B cell (primary cell): Measurements from ENCODE around the gene TGFBR2. TPM values are rescaled to one million over a fixed set of nuclear protein-coding genes. Genes with fewer than 3 reads are reported as not detected.

Experiments
- ATAC-seq: fragments of 200-7000 bp; cut with Tn5 transposase; one replicate; pipeline ENCODE4 v1.10.0; 2021; ENCODE audit warnings: low read depth, mild to moderate bottlenecking, moderate number of reproducible peaks, moderate library complexity
- CTCF ChIA-PET: fragments of 350-600 bp; sonication (Branson Sonifier 250); formaldehyde crosslinking; loops from one replicate; lab custom pipeline; 2021; ENCODE audit warnings: antibody characterized with exemption, inconsistent platforms; lab: Charles Lee
- POLR2A ChIA-PET: fragments of 350-600 bp; sonication (Branson Sonifier 250); formaldehyde crosslinking; loops from one replicate; lab custom pipeline; 2021; ENCODE audit warnings: antibody characterized with exemption; lab: Charles Lee
- DNase-seq: peaks from one replicate; pipeline ENCODE4 v3.0.0; 2013
- H2AFZ ChIP-seq: 2 replicates; pipeline ENCODE4 v1.6.1; 2012; ENCODE audit warnings: mild to moderate bottlenecking, low read depth, low read length; ENCODE audit not compliant: insufficient read depth, poor library complexity, severe bottlenecking
- H3K27ac ChIP-seq, 2 donors: 1 replicate in 1 of 2; 2 replicates in 1 of 2; pipeline ENCODE4 v1.5.1; 2012 to 2013; ENCODE audit warnings: low read length in 2 of 2, mild to moderate bottlenecking in 2 of 2, moderate library complexity in 1 of 2
- H3K27me3 ChIP-seq, 4 experiments: fragments of 200-600 bp in 1 of 4; sonication (generic) in 1 of 4; replicated peaks in 1 of 4; 1 replicate in 2 of 4; 2 replicates in 2 of 4; pipeline versions ENCODE4 v1.6.1 to v1.7.0; 2013 to 2016; ENCODE audit warnings: low read length in 3 of 4, mild to moderate bottlenecking in 2 of 4, mixed read lengths in 1 of 4, moderate library complexity in 1 of 4; ENCODE audit not compliant: insufficient read depth in 4 of 4, control insufficient read depth in 3 of 4; ENCODE audit errors: control extremely low read depth in 1 of 4
- H3K36me3 ChIP-seq, 2 experiments: replicated peaks in 1 of 2; 1 replicate in 1 of 2; 2 replicates in 1 of 2; pipeline versions ENCODE4 v1.6.1 to v1.7.1; 2013; ENCODE audit warnings: low read length in 1 of 2; ENCODE audit not compliant: insufficient read depth in 2 of 2, control insufficient read depth in 1 of 2; ENCODE audit errors: control extremely low read depth in 1 of 2, extremely low read depth in 1 of 2
- H3K4me1 ChIP-seq, 2 donors: fragments of 200-600 bp in 1 of 2; sonication (generic) in 1 of 2; 1 replicate in 1 of 2; 2 replicates in 1 of 2; pipeline versions ENCODE4 v1.5.1 to v1.6.1; 2013 to 2017; ENCODE audit warnings: low read length in 2 of 2; ENCODE audit not compliant: control insufficient read depth in 2 of 2, insufficient read depth in 2 of 2
- H3K4me2 ChIP-seq: replicated peaks from 2 replicates; pipeline ENCODE3; 2012; ENCODE audit warnings: mild to moderate bottlenecking, low read depth, low read length; ENCODE audit not compliant: poor library complexity, severe bottlenecking
- H3K4me3 ChIP-seq, 5 experiments: fragments of 200-600 bp in 1 of 5; sonication (generic) in 1 of 5; 1 replicate in 3 of 5; 2 replicates in 2 of 5; pipeline versions ENCODE4 v1.5.1 to v1.7.0; 2011 to 2016; ENCODE audit warnings: low read length in 4 of 5, mild to moderate bottlenecking in 4 of 5, low read depth in 2 of 5, control low read depth in 1 of 5, moderate library complexity in 1 of 5; ENCODE audit not compliant: insufficient read depth in 1 of 5; ENCODE audit errors: control extremely low read depth in 1 of 5, extremely low read depth in 1 of 5
- H3K79me2 ChIP-seq: fragments of 200-600 bp; sonication (generic); one replicate; pipeline ENCODE4 v1.6.0; 2016; ENCODE audit warnings: low read length; ENCODE audit not compliant: control insufficient read depth, insufficient read depth
- H3K9ac ChIP-seq: fragments of 200-600 bp; sonication (generic); 2 replicates; pipeline ENCODE4 v1.6.1; 2017; ENCODE audit warnings: mild to moderate bottlenecking, low read length, moderate library complexity
- H3K9me3 ChIP-seq, 3 donors: one replicate each; pipeline versions ENCODE4 v1.6.1 to v1.7.1; 2013; ENCODE audit warnings: low read length in 2 of 3; ENCODE audit not compliant: control insufficient read depth in 2 of 3, insufficient read depth in 1 of 3; ENCODE audit errors: control extremely low read depth in 1 of 3
- H4K20me1 ChIP-seq: 2 replicates; pipeline ENCODE4 v1.6.0; 2012; ENCODE audit warnings: mild to moderate bottlenecking, low read length; ENCODE audit not compliant: insufficient read depth, control insufficient read depth, poor library complexity, severe bottlenecking
- H3K27ac Mint-ChIP-seq: one replicate; pipeline ENCODE4 v1.8.0; 2021; ENCODE audit warnings: mixed read lengths
- H3K27me3 Mint-ChIP-seq: one replicate; pipeline ENCODE4 v1.8.0; 2021; ENCODE audit warnings: mixed read lengths
- H3K4me1 Mint-ChIP-seq: one replicate; pipeline ENCODE4 v1.8.0; 2021; ENCODE audit warnings: mixed read lengths
- H3K4me3 Mint-ChIP-seq: one replicate; pipeline ENCODE4 v1.8.0; 2021; ENCODE audit warnings: mixed read lengths
- H3K9me3 Mint-ChIP-seq: one replicate; pipeline ENCODE4 v1.8.0; 2022; ENCODE audit warnings: mixed read lengths; ENCODE audit not compliant: insufficient read depth
- EZH2 ChIP-seq: IDR thresholded peaks from 2 replicates; pipeline ENCODE4 v1.6.1; 2012; ENCODE audit warnings: borderline replicate concordance, low read depth, mild to moderate bottlenecking, moderate library complexity, low read length; ENCODE audit not compliant: insufficient read depth, poor library complexity, severe bottlenecking
- WGBS: methylation state at CpG from one replicate; pipeline ENCODE4 v1.1.5; 2013; ENCODE audit warnings: missing lambda C conversion rate; ENCODE audit not compliant: insufficient coverage; 5-methylcytosine and 5-hydroxymethylcytosine counted together
- intact Hi-C: fragments of 100-400 bp; cut with micrococcal nuclease; formaldehyde crosslinking; loops from one replicate; pipeline ENCODE4 v1.10.0; 2022
- polyA plus RNA-seq: library from polyadenylated mRNA; depleted of rRNA; stranded (reverse); fragments of >200 nt; gene quantifications from 2 replicates; pipeline ENCODE4 v1.2.3, GENCODE V29; 2012
- total RNA-seq, 2 donors: library from RNA; stranded (reverse); fragments of 120-200 nt in 1 of 2; gene quantifications; 1 replicate in 1 of 2; 2 replicates in 1 of 2; pipeline versions ENCODE4 v1.2.3 to v1.2.4, GENCODE V29; 2013 to 2022
- TF ChIP-seq, protein P1 (sequence below): fragments of 200-600 bp; IDR thresholded peaks from one replicate; pipeline ENCODE4 v1.8.0; 2022; ENCODE audit warnings: antibody characterized with exemption, mild to moderate bottlenecking

TGFBR2 gene
- total and polyA plus RNA-seq, 2 donors (not counting 1 experiment from before 2014, with no cell fraction given), result 68.7 to 189 TPM

- no peak for TF ChIP-seq EZH2
- TF ChIP-seq, protein P1, sequence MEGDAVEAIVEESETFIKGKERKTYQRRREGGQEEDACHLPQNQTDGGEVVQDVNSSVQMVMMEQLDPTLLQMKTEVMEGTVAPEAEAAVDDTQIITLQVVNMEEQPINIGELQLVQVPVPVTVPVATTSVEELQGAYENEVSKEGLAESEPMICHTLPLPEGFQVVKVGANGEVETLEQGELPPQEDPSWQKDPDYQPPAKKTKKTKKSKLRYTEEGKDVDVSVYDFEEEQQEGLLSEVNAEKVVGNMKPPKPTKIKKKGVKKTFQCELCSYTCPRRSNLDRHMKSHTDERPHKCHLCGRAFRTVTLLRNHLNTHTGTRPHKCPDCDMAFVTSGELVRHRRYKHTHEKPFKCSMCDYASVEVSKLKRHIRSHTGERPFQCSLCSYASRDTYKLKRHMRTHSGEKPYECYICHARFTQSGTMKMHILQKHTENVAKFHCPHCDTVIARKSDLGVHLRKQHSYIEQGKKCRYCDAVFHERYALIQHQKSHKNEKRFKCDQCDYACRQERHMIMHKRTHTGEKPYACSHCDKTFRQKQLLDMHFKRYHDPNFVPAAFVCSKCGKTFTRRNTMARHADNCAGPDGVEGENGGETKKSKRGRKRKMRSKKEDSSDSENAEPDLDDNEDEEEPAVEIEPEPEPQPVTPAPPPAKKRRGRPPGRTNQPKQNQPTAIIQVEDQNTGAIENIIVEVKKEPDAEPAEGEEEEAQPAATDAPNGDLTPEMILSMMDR, result no peak
- H3K27ac ChIP-seq, result peak overlapping the region; percentile 19 to 89
- Mint-ChIP-seq H3K27ac (peak overlapping the region; percentile 82), H3K4me3 (peak overlapping the region; percentile 47), H3K9me3 (no peaks in the 10 kb centered on the region), H3K27me3 (no peaks in the 10 kb centered on the region), H3K4me1 (peaks cover 94% of the 10 kb centered on the region)
- peak overlapping the region; percentile 55 for H3K4me2 ChIP-seq
- 100% methylated on average over 1 of the region's 1 CpG for WGBS
- intact Hi-C loops, result no loop called here
- H3K9ac ChIP-seq, result no peak overlapping the region
- H3K27me3 ChIP-seq, result no peaks in the 10 kb centered on the region
- CTCF ChIA-PET, result interaction anchor here (1.2 to 5.3 kb wide), 3 partner anchors 10 to 424 kb away, joined by 3 to 19 read pairs (median 4); no protein-coding TSS in a partner anchor
- DNase-seq, result no peak
- H3K4me3 ChIP-seq, result peak overlapping the region in 1 of 5 experiments; percentile 10
- peaks cover 23% of the 10 kb centered on the region for H4K20me1 ChIP-seq
- no peaks in the 10 kb centered on the region for H3K9me3 ChIP-seq
- H2AFZ ChIP-seq, result no peak overlapping the region
- peaks cover 95 to 98% of the 10 kb centered on the region in 2 donors for H3K4me1 ChIP-seq
- POLR2A ChIA-PET, result interaction anchor here (1.1 kb wide), 1 partner anchor 12 kb away, joined by 4 read pairs; no protein-coding TSS in a partner anchor
- H3K36me3 ChIP-seq, result peaks cover 3 to 28% of the 10 kb centered on the region in 2 experiments
- ATAC-seq, result no peak
- peaks cover 100% of the 10 kb centered on the region for H3K79me2 ChIP-seq
Observed at GRCh38 chr3:30619318-30619717, 12.9 kb downstream of the TGFBR2 start.
